ENCODE measurements around the gene HMGN2. TPM values are rescaled to one million over a fixed set of nuclear protein-coding genes. Genes with fewer than 3 reads are reported as not detected.

HMGN2 gene
- total RNA-seq, 1 donor from 2014 or later = 362 TPM

DNA sequence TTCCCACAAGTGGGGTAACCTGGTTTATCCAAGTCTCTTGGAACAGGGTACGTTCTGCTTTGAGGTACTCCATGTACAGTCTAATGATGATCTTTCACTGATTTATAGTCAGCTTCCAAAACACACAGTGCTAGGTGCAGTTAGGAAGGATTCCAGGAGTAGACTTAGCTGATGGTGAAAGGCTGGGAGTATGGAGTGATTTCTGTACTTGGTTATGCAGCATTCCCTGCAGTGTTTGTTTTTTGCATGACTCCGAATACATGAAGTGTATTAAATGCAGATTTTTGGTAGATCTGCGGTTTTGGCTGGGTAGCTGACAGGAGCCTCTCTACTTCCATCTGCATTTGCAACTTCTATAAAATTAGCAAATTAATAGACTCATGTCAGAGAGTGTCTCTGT, 3.7 kb downstream of the HMGN2 start:
- Histone ChIP-seq H3K9ac (ENCODE audit: low read depth in 1 of 3, low read length in 3 of 3) (no peak overlapping the region), H3K36me3 (ENCODE audit: control insufficient read depth in 3 of 3, insufficient read depth in 3 of 3, low read length in 3 of 3) (peaks cover 21 to 38% (median 32%) of the 10 kb centered on the region in 3 donors), H3K27ac (ENCODE audit: low read depth, low read length) (no peak overlapping the region), H3K9me3 (ENCODE audit: control insufficient read depth in 3 of 3, low read length in 3 of 3) (no peaks in the 10 kb centered on the region), H3K4me1 (ENCODE audit: control insufficient read depth in 3 of 3, insufficient read depth in 3 of 3, low read length in 3 of 3) (peaks cover 17 to 19% (median 18%) of the 10 kb centered on the region in 3 donors), H3K27me3 (ENCODE audit: control insufficient read depth in 3 of 3, insufficient read depth in 3 of 3, low read length in 3 of 3) (no peaks in the 10 kb centered on the region), H3K4me3 (ENCODE audit: low read length in 3 of 3) (no peak overlapping the region)

DNA sequence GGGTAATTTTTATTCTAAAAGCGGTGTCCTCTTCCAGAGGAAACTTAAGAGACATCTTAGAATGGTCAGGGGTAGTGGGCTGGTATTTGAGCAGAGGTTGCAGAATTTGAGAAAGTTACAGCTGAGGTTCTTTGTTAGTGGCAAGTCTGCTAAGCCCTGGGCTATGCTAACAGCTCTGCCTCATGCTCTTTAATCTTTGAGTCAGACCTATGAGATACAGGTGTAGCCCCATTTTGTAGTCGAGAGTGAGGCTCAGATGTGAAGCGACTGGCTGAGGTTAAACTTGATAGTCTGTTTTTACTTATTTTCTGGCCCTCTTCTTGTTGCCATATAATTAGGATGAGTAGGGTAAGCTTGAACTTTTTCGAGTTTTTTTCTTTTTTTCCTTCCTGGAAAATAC, 4.7 kb downstream of the HMGN2 start:
- no peak overlapping the region for H3K9ac ChIP-seq (ENCODE audit: low read depth in 1 of 3, low read length in 3 of 3)
- H3K4me1 ChIP-seq (ENCODE audit: control insufficient read depth in 3 of 3, insufficient read depth in 3 of 3, low read length in 3 of 3) = peaks cover 8 to 10% (median 8%) of the 10 kb centered on the region in 3 donors
- H3K4me3 ChIP-seq (ENCODE audit: low read length in 3 of 3) = no peak overlapping the region
- no peaks in the 10 kb centered on the region for H3K9me3 ChIP-seq (ENCODE audit: control insufficient read depth in 3 of 3, low read length in 3 of 3)
- peaks cover 21 to 38% (median 32%) of the 10 kb centered on the region in 3 donors for H3K36me3 ChIP-seq (ENCODE audit: control insufficient read depth in 3 of 3, insufficient read depth in 3 of 3, low read length in 3 of 3)
- H3K27ac ChIP-seq (ENCODE audit: low read depth, low read length) = no peak overlapping the region
- H3K27me3 ChIP-seq (ENCODE audit: control insufficient read depth in 3 of 3, insufficient read depth in 3 of 3, low read length in 3 of 3) = no peaks in the 10 kb centered on the region

DNA sequence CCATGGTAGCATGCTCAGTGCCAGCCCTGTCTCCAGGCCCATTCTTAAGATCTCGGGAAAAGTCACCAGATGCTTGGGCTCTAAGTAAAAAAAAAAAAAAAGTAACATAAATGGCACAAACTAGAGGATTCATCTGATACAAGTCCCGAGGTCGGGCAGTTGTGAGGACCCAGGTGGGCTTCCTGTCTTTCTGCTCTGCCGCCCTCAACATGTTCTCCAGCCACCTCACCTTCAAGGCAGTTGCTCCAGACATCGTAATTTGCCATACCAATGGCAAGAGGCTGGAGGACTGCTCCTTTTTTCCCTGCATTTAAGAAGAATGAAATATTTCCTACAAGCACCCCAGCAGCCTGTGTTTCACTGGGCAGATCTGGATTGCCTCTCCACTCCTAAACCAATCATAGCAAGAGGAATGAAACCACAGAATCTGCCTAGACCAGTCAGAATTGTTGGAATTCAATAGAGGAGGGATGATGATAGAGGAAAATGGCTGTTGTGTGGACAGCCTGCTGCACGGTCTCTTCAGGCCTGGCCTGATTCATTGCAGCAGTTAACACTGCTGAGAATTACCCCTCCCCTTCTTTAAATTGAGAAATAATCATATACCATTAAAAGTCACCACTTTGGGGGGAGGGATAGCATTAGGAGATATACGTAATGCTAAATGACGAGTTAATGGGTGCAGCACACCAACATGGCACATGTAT, 5.4 kb downstream of the HMGN2 start:
- Histone ChIP-seq H3K27me3 (ENCODE audit: control insufficient read depth in 3 of 3, insufficient read depth in 3 of 3, low read length in 3 of 3) (no peaks in the 10 kb centered on the region), H3K36me3 (ENCODE audit: control insufficient read depth in 3 of 3, insufficient read depth in 3 of 3, low read length in 3 of 3) (peaks cover 21 to 38% (median 32%) of the 10 kb centered on the region in 3 donors), H3K4me3 (ENCODE audit: low read length in 3 of 3) (no peak overlapping the region), H3K27ac (ENCODE audit: low read depth, low read length) (no peak overlapping the region), H3K4me1 (ENCODE audit: control insufficient read depth in 3 of 3, insufficient read depth in 3 of 3, low read length in 3 of 3) (peaks cover 7 to 9% (median 8%) of the 10 kb centered on the region in 3 donors), H3K9me3 (ENCODE audit: control insufficient read depth in 3 of 3, low read length in 3 of 3) (no peaks in the 10 kb centered on the region), H3K9ac (ENCODE audit: low read depth in 1 of 3, low read length in 3 of 3) (no peak overlapping the region)

DNA sequence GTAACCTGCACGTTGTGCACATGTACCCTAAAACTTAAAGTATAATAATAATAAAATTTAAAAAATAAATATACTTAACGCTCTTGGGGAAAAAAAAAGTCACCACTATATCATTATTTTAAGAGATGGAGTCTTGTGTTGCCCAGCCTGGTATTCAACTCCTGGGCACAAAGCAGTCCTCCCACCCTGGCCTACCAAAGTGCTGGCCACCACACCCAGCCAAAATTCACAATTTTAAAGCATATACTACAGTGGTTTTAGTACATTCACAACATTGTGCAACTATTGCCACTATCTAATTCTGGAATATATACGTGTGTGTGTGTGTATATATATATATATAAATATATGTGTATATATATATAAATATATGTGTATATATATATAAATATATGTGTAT, 5.9 kb downstream of the HMGN2 start:
- no peaks in the 10 kb centered on the region for H3K9me3 ChIP-seq (ENCODE audit: control insufficient read depth in 3 of 3, low read length in 3 of 3)
- peaks cover 21 to 38% (median 32%) of the 10 kb centered on the region in 3 donors for H3K36me3 ChIP-seq (ENCODE audit: control insufficient read depth in 3 of 3, insufficient read depth in 3 of 3, low read length in 3 of 3)

DNA sequence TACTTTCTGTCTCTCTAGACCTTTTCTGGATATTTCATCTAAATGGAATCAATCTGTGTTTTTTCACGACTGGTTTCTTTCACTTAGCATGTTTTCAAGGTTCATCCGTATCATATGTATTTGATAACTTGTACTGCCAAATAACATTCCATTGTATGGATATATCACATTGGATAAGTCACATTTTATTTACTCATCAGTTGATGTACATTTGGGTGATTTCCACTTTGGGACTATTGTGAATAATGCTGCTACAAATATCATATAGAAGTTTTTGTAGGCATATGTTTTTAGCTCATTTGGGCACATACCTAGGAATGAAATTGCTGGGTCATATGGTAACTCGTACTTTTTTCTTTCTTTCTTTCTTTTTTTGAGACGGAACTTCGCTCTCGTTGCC, 6.7 kb downstream of the HMGN2 start:
- no peak overlapping the region for H3K27ac ChIP-seq (ENCODE audit: low read depth, low read length)
- peaks cover 19 to 31% (median 27%) of the 10 kb centered on the region in 3 donors for H3K36me3 ChIP-seq (ENCODE audit: control insufficient read depth in 3 of 3, insufficient read depth in 3 of 3, low read length in 3 of 3)
- no peaks in the 10 kb centered on the region for H3K9me3 ChIP-seq (ENCODE audit: control insufficient read depth in 3 of 3, low read length in 3 of 3)
- no peak overlapping the region for H3K4me3 ChIP-seq (ENCODE audit: low read length in 3 of 3)
- H3K4me1 ChIP-seq (ENCODE audit: control insufficient read depth in 3 of 3, insufficient read depth in 3 of 3, low read length in 3 of 3) = peaks cover under 1 to 2% (median under 1%) of the 10 kb centered on the region in 3 donors
- no peaks in the 10 kb centered on the region for H3K27me3 ChIP-seq (ENCODE audit: control insufficient read depth in 3 of 3, insufficient read depth in 3 of 3, low read length in 3 of 3)
- H3K9ac ChIP-seq (ENCODE audit: low read depth in 1 of 3, low read length in 3 of 3) = no peak overlapping the region

More for the DNA sequence above, 5.9 kb downstream of the HMGN2 start:
- Histone ChIP-seq H3K9ac (ENCODE audit: low read depth in 1 of 3, low read length in 3 of 3) (no peak overlapping the region), H3K27ac (ENCODE audit: low read depth, low read length) (no peak overlapping the region), H3K27me3 (ENCODE audit: control insufficient read depth in 3 of 3, insufficient read depth in 3 of 3, low read length in 3 of 3) (no peaks in the 10 kb centered on the region), H3K4me1 (ENCODE audit: control insufficient read depth in 3 of 3, insufficient read depth in 3 of 3, low read length in 3 of 3) (peaks cover 7 to 9% (median 8%) of the 10 kb centered on the region in 3 donors), H3K4me3 (ENCODE audit: low read length in 3 of 3) (no peak overlapping the region)

DNA sequence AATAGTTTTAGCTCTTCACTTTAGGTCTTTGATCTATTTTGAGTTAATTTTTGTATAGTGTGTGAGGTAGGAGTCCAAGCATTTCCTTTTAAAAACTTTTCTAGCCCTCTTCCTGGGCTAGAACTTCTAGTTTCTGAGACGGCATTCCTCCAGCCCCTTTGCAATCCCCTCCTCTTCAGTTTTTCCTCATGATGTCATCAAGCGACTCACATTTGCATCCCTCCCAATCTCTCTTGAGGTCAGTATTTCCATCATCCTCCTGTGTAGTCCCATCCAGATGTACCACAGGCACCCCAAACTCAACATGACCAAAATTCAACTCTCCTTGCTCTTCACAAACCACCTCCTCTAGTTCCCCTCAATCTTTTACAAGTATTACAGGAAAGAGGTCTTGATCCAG, 10.7 kb downstream of the HMGN2 start:
- H3K36me3 ChIP-seq (ENCODE audit: control insufficient read depth in 3 of 3, insufficient read depth in 3 of 3, low read length in 3 of 3) = peaks cover 0 to 6% (median 6%) of the 10 kb centered on the region in 3 donors
- H3K4me3 ChIP-seq (ENCODE audit: low read length in 3 of 3) = no peak overlapping the region
- H3K9me3 ChIP-seq (ENCODE audit: control insufficient read depth in 3 of 3, low read length in 3 of 3) = no peaks in the 10 kb centered on the region

DNA sequence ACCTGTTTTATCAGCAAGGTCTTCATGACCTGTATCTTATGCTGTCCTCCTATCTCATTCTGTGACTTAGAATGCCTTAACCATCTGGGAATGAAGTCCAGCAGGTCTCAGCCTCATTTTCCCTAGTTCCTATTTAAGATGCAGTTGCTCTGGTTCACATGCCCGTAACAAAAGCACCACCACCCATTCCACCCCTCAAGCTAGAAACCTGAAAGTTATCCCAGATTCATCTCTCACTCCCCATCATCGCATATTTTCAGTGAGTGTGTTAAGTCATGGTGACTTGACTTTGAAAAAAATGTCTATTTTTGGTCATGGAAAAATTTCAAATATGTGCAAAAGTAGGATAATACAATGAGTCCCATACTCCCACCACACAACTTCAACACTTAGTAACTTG, 11.7 kb downstream of the HMGN2 start:
- no peak overlapping the region for H3K4me3 ChIP-seq (ENCODE audit: low read length in 3 of 3)
- peaks cover 0 to 6% (median 4%) of the 10 kb centered on the region in 3 donors for H3K36me3 ChIP-seq (ENCODE audit: control insufficient read depth in 3 of 3, insufficient read depth in 3 of 3, low read length in 3 of 3)
- no peaks in the 10 kb centered on the region for H3K9me3 ChIP-seq (ENCODE audit: control insufficient read depth in 3 of 3, low read length in 3 of 3)
- H3K9ac ChIP-seq (ENCODE audit: low read depth in 1 of 3, low read length in 3 of 3) = no peak overlapping the region
- no peaks in the 10 kb centered on the region for H3K4me1 ChIP-seq (ENCODE audit: control insufficient read depth in 3 of 3, insufficient read depth in 3 of 3, low read length in 3 of 3)
- no peak overlapping the region for H3K27ac ChIP-seq (ENCODE audit: low read depth, low read length)
- H3K27me3 ChIP-seq (ENCODE audit: control insufficient read depth in 3 of 3, insufficient read depth in 3 of 3, low read length in 3 of 3) = no peaks in the 10 kb centered on the region

More for the DNA sequence above, 10.7 kb downstream of the HMGN2 start:
- Histone ChIP-seq H3K27ac (ENCODE audit: low read depth, low read length) (no peak overlapping the region), H3K27me3 (ENCODE audit: control insufficient read depth in 3 of 3, insufficient read depth in 3 of 3, low read length in 3 of 3) (no peaks in the 10 kb centered on the region), H3K4me1 (ENCODE audit: control insufficient read depth in 3 of 3, insufficient read depth in 3 of 3, low read length in 3 of 3) (no peaks in the 10 kb centered on the region), H3K9ac (ENCODE audit: low read depth in 1 of 3, low read length in 3 of 3) (no peak overlapping the region)

DNA sequence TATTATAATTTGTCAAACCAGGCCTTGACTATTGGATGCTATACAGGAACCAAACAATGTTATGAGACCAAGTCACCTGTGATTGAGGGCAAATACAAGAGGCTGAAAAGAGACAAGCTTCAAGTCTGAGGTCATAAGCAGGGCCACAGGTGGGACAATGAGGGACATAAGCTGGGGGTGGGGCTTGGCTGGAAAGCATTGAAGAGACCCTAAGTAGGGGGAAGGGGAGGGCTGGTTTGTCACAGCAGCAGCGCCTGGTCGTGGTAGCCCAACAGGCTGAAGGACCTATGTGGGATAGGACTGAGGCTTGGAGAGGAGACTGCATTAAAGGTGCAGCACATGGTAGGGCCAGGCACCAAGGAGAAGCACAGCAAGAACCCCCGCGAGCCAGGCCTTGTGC, 17.9 kb downstream of the HMGN2 start:
- H3K27me3 ChIP-seq (ENCODE audit: control insufficient read depth in 3 of 3, insufficient read depth in 3 of 3, low read length in 3 of 3) = peaks cover 0 to 3% (median 2%) of the 10 kb centered on the region in 3 donors

DNA sequence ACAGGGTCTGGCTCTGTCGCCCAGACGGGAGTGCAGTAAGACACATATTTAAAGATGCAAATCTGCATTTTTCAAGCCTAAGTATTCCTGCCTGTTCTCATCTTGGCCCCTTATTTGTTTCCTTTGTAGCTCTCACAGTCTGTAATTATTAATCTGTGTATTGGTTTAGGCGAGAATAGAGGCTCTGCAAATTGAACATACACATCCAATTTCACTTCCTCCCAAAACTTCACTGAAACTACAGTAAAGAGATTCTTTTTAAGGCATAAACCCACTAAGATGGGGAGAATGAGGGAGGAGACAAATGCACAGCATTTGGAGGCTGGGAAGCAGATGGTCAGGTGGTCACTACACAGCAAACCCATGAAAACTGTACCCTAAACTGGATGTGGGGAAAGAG, 21.0 kb downstream of the HMGN2 start:
- Histone ChIP-seq H3K27me3 (ENCODE audit: control insufficient read depth in 3 of 3, insufficient read depth in 3 of 3, low read length in 3 of 3) (peaks cover 0 to 3% (median 2%) of the 10 kb centered on the region in 3 donors), H3K4me1 (ENCODE audit: control insufficient read depth in 3 of 3, insufficient read depth in 3 of 3, low read length in 3 of 3) (no peaks in the 10 kb centered on the region), H3K36me3 (ENCODE audit: control insufficient read depth in 3 of 3, insufficient read depth in 3 of 3, low read length in 3 of 3) (no peaks in the 10 kb centered on the region), H3K4me3 (ENCODE audit: low read length in 3 of 3) (no peak overlapping the region), H3K9ac (ENCODE audit: low read depth in 1 of 3, low read length in 3 of 3) (no peak overlapping the region), H3K9me3 (ENCODE audit: control insufficient read depth in 3 of 3, low read length in 3 of 3) (no peaks in the 10 kb centered on the region), H3K27ac (ENCODE audit: low read depth, low read length) (no peak overlapping the region)

More for the DNA sequence above, 17.9 kb downstream of the HMGN2 start:
- no peaks in the 10 kb centered on the region for H3K4me1 ChIP-seq (ENCODE audit: control insufficient read depth in 3 of 3, insufficient read depth in 3 of 3, low read length in 3 of 3)
- no peak overlapping the region for H3K4me3 ChIP-seq (ENCODE audit: low read length in 3 of 3)
- no peak overlapping the region for H3K9ac ChIP-seq (ENCODE audit: low read depth in 1 of 3, low read length in 3 of 3)
- H3K27ac ChIP-seq (ENCODE audit: low read depth, low read length) = no peak overlapping the region
- no peaks in the 10 kb centered on the region for H3K9me3 ChIP-seq (ENCODE audit: control insufficient read depth in 3 of 3, low read length in 3 of 3)
- no peaks in the 10 kb centered on the region for H3K36me3 ChIP-seq (ENCODE audit: control insufficient read depth in 3 of 3, insufficient read depth in 3 of 3, low read length in 3 of 3)

DNA sequence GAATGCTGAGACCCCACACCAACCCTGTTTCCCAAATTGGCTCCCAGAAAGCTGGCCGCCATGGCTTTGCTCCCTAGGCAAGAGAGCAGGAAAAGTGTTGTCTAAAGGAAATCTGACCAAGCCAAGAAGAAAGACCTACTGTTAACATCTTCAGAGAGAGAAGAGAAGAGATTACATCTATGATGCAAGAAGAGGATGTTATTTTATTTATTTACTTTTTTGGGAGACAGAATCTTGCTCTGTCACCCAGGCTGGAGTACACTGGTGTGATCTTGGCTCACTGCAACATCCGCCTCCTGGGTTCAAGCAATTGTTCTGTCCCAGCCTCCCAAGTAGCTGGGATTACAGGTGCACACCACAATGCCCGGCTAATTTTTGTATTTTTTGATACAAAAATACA, 21.7 kb downstream of the HMGN2 start:
- H3K4me1 ChIP-seq (ENCODE audit: control insufficient read depth in 3 of 3, insufficient read depth in 3 of 3, low read length in 3 of 3) = no peaks in the 10 kb centered on the region
- H3K9me3 ChIP-seq (ENCODE audit: control insufficient read depth in 3 of 3, low read length in 3 of 3) = no peaks in the 10 kb centered on the region
- H3K36me3 ChIP-seq (ENCODE audit: control insufficient read depth in 3 of 3, insufficient read depth in 3 of 3, low read length in 3 of 3) = no peaks in the 10 kb centered on the region
- H3K27me3 ChIP-seq (ENCODE audit: control insufficient read depth in 3 of 3, insufficient read depth in 3 of 3, low read length in 3 of 3) = peaks cover 0 to 3% (median 2%) of the 10 kb centered on the region in 3 donors
- no peak overlapping the region for H3K9ac ChIP-seq (ENCODE audit: low read depth in 1 of 3, low read length in 3 of 3)
- no peak overlapping the region for H3K27ac ChIP-seq (ENCODE audit: low read depth, low read length)
- H3K4me3 ChIP-seq (ENCODE audit: low read length in 3 of 3) = no peak overlapping the region
